WERI-Rb-1 (cell line): ENCODE data around the gene RNU5D-1.

ENCODE experiments used
- DNase-seq: peaks from one replicate; pipeline ENCODE4 v3.0.0-alpha.2; 2020
- H3K27ac ChIP-seq: fragments of 250-450 bp; sonication (Bioruptor Pico); 2 replicates; pipeline ENCODE4 v1.5.1; 2020; ENCODE audit warnings: mild to moderate bottlenecking, moderate library complexity
- H3K27me3 ChIP-seq: fragments of 250-450 bp; sonication (Bioruptor Pico); 2 replicates; pipeline ENCODE4 v1.5.1; 2021; ENCODE audit warnings: mild to moderate bottlenecking, low read depth, moderate library complexity; ENCODE audit not compliant: insufficient read depth, severe bottlenecking
- H3K36me3 ChIP-seq: fragments of 250-450 bp; sonication (Bioruptor Pico); 2 replicates; pipeline ENCODE4 v1.5.1; 2020; ENCODE audit warnings: mild to moderate bottlenecking, moderate library complexity
- H3K4me3 ChIP-seq: 2 replicates; pipeline ENCODE4 v1.5.1; 2011; ENCODE audit warnings: low read depth, mild to moderate bottlenecking, control low read depth, low read length
- H3K9me3 ChIP-seq: fragments of 250-450 bp; sonication (Bioruptor Pico); 2 replicates; pipeline ENCODE4 v1.5.1; 2021; ENCODE audit warnings: mild to moderate bottlenecking, moderate library complexity; ENCODE audit not compliant: severe bottlenecking
- CTCF ChIP-seq: IDR thresholded peaks from 2 replicates; pipeline ENCODE4 v1.5.1; 2011; ENCODE audit warnings: low read depth, mild to moderate bottlenecking, control low read depth, inconsistent platforms, low read length

RNU5D-1 gene

DNA sequence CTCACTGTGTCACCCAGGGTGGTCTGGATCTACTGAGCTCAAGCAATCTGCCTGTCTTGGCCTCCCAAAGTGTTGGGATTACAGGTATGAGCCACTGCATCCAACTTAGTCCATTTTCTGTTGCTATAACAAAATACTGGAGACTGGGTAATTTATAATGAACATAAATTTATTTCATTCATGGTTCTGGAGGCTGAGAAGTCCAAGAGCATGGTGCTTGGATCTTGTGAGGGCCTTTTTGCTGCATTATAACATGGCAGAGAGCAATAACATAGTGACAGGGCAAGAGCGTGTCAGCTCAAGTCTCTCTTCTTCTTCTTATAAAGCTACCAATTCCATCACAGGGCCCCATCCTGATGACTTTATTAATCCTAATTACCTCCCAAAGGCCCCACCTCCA is 5.0 kb upstream of the RNU5D-1 start:
- peaks cover 2% of the 10 kb centered on the region for H3K9me3 ChIP-seq
- no peak for TF ChIP-seq CTCF
- peaks cover 3% of the 10 kb centered on the region for H3K36me3 ChIP-seq
- no peaks in the 10 kb centered on the region for H3K27me3 ChIP-seq
- no peak for DNase-seq
- no peak overlapping the region for H3K27ac ChIP-seq
- H3K4me3 ChIP-seq = no peak overlapping the region

DNA sequence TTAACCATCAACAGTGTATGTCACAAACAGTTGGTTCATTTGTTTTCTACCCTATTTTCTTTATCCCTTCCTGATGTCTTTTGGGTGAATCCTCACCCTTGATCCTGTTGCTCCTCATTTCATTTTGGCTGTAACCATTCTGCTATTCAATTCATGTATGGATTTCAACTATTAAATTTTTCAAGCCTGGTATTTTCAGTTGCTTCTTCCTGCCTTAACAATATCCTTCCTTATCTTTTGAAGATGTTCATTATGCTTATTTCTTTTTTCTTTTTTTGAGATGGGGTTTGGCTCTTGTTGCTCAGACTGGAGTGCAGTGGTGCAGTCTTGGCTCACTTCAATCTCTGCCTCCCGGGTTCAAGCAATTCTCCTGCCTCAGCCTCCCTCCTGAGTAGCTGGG is 2.8 kb upstream of the RNU5D-1 start:
- no peak for DNase-seq
- Histone ChIP-seq H3K36me3 (no peaks in the 10 kb centered on the region), H3K4me3 (no peak overlapping the region), H3K27ac (no peak overlapping the region), H3K27me3 (no peaks in the 10 kb centered on the region), H3K9me3 (peaks cover 2% of the 10 kb centered on the region)
- no peak for TF ChIP-seq CTCF

DNA sequence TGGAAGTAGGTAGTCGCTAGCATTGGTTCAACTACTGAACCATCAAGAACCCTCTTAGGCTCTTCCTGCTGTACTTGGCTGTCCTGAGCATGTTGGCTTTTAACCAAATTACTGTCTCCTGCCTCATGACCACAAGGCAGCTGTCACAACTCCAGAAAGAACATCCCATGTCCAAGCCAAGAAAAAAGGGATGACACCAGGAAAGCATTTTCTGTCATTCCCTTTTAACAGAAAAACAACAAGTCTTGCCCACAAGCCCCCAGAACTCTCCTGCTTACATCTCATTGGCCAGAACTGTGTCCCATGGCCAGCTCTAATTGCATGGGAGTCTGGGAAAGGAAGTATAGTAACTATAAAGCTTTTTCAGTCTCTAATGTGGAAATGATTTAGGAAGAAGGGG is 2.4 kb upstream of the RNU5D-1 start:
- Histone ChIP-seq H3K36me3 (no peaks in the 10 kb centered on the region), H3K27me3 (no peaks in the 10 kb centered on the region), H3K4me3 (no peak overlapping the region), H3K9me3 (peaks cover 2% of the 10 kb centered on the region), H3K27ac (no peak overlapping the region)
- TF ChIP-seq CTCF = no peak
- no peak for DNase-seq

DNA sequence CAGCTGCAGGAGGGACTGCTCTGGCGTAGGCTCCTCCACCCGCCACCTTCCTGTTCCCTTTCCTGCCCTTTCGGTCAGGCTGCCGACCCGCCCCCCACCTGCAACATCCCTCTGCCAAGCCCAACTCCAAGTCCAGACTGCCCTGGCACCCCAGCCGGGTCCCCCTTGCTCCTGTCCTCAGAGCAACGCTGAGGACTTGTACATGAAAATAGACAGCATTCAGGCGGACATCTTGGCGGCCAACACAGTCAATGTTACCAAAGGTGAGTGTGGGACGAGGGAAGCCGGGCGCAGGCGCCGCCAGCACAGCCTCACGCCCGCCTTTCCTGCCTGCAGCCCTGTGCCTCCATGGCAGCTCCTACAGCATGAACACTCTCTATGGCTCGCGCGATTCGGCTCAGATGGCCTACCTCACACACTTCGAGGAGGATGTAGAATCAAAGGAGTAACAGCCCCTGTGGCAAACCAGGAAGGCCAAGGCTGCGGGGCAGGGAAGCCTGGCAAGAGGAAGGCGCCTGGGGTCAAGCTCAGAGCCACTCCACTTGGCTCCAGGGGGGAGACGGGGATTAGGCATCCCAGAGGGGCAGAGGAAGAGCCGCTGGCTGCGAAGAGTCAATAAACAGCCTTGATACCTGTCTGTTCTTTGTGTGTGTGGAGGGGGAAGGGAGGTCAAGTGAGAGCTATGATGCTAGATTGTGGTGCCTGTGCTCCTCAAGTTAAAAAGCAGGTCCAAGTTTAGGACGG is 5.8 kb downstream of the RNU5D-1 start:
- Histone ChIP-seq H3K9me3 (no peaks in the 10 kb centered on the region), H3K27ac (no peak overlapping the region), H3K4me3 (no peak overlapping the region), H3K27me3 (no peaks in the 10 kb centered on the region), H3K36me3 (no peaks in the 10 kb centered on the region)
- no peak for DNase-seq
- TF ChIP-seq CTCF = no peak

GRCh38 chr1:44724296-44724954 is 6.5 kb downstream of the RNU5D-1 start:
- no peak for TF ChIP-seq CTCF
- no peaks in the 10 kb centered on the region for H3K36me3 ChIP-seq
- H3K4me3 ChIP-seq = no peak overlapping the region
- H3K27me3 ChIP-seq = no peaks in the 10 kb centered on the region
- H3K27ac ChIP-seq = no peak overlapping the region
- no peak for DNase-seq
- no peaks in the 10 kb centered on the region for H3K9me3 ChIP-seq
